B cell (primary cell): ENCODE results near the gene SGPP2.

Experiments used
- EZH2 ChIP-seq: IDR thresholded peaks from 2 replicates; pipeline ENCODE4 v1.6.1; 2012; ENCODE audit warnings: borderline replicate concordance, low read depth, mild to moderate bottlenecking, moderate library complexity, low read length; ENCODE audit not compliant: insufficient read depth, poor library complexity, severe bottlenecking
- TF ChIP-seq, protein P1 (sequence below): fragments of 200-600 bp; IDR thresholded peaks from one replicate; pipeline ENCODE4 v1.8.0; 2022; ENCODE audit warnings: antibody characterized with exemption, mild to moderate bottlenecking

DNA sequence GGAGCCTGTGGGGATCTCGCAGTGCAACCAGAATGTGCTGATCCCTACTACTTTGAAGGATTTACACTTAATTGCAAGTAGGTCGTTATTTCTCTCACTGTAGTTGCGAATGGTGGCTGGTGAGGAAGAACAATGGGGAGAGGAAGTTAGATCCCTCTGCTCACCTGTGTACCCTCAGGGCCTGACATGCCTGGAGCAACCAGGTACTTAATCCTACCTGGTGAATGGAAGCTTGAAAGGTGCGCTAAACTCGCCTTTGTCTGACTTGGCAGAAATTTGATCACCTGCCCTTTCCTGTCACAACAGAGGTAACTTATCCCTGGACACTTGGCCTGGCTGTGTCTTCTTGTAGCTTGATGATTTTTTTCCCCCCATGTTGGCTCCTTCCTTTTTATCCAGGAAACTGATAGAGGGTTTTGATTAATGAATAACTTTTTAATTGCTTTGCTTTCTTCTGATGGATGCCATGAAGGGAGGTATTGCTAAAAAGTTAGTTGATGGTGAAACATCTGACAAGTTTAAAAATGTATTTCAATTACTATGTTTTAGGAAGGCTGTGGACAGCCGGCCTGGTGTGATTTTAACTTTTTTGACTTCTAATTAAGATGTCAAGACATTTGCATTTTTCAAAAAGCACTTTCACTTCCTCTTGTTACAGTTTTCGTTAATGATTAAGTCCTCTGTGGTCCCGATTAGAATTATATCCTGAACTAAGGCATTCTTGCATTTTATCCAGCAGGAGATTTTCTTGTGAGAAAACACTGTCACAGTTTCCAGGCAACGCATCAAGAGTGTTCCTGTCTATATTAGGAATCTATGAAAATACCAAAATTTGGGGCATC is 9.2 kb downstream of the SGPP2 start:
- TF ChIP-seq, protein P1, sequence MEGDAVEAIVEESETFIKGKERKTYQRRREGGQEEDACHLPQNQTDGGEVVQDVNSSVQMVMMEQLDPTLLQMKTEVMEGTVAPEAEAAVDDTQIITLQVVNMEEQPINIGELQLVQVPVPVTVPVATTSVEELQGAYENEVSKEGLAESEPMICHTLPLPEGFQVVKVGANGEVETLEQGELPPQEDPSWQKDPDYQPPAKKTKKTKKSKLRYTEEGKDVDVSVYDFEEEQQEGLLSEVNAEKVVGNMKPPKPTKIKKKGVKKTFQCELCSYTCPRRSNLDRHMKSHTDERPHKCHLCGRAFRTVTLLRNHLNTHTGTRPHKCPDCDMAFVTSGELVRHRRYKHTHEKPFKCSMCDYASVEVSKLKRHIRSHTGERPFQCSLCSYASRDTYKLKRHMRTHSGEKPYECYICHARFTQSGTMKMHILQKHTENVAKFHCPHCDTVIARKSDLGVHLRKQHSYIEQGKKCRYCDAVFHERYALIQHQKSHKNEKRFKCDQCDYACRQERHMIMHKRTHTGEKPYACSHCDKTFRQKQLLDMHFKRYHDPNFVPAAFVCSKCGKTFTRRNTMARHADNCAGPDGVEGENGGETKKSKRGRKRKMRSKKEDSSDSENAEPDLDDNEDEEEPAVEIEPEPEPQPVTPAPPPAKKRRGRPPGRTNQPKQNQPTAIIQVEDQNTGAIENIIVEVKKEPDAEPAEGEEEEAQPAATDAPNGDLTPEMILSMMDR, result no peak
- TF ChIP-seq EZH2, result no peak
